ENCODE measurements around the gene TOP3B. TPM values are rescaled to one million over a fixed set of nuclear protein-coding genes. Genes with fewer than 3 reads are reported as not detected.

TOP3B gene
- total RNA-seq: 16.2 and 38.8 TPM in 2 replicates

GRCh38 chr22:21982338-21982965 lies at the start of gene TOP3B:
Gene TOP3B (minus strand): TSS chr22:21982787. CDS start chr22:21975709, 7,078 bp downstream.

GRCh38 chr22:21952586-21953571 lies 29.7 kb downstream of the TOP3B start, which contains the start of gene PPM1F:
Gene PPM1F (minus strand): TSS chr22:21952848. CDS start chr22:21946048, 6,800 bp downstream.

Other genes with a start within 250 kb of the TOP3B start
- gene YPEL1, start 247.0 kb downstream of the TOP3B start, total RNA-seq: 2.9 and 8.3 TPM in 2 replicates
- gene MAPK1, start 115.1 kb downstream of the TOP3B start, total RNA-seq: 32.1 and 66.0 TPM in 2 replicates
- gene PPM1F, start 29.9 kb downstream of the TOP3B start, total RNA-seq: 147 and 182 TPM in 2 replicates

All from bladder microvascular endothelial cell (primary cell).